Skeletal muscle tissue (tissue), 4 donors: ENCODE measurements around the gene CDH23. TPM values are rescaled to one million over a fixed set of nuclear protein-coding genes. Genes with fewer than 3 reads are reported as not detected.

ENCODE experiments used
- H3K27ac ChIP-seq: one replicate; pipeline ENCODE4 v1.7.0; 2013; ENCODE audit warnings: mild to moderate bottlenecking, low read depth, low read length, inconsistent platforms
- H3K27me3 ChIP-seq, 3 donors: one replicate each; pipeline ENCODE4 v1.7.0; 2013; ENCODE audit warnings: low read length in 3 of 3; ENCODE audit not compliant: control insufficient read depth in 3 of 3, insufficient read depth in 3 of 3
- H3K36me3 ChIP-seq, 3 donors: one replicate each; pipeline ENCODE4 v1.7.0; 2013; ENCODE audit warnings: low read length in 3 of 3; ENCODE audit not compliant: control insufficient read depth in 3 of 3, insufficient read depth in 3 of 3
- H3K4me1 ChIP-seq, 3 donors: one replicate each; pipeline ENCODE4 v1.7.0; 2013; ENCODE audit warnings: low read length in 3 of 3, mild to moderate bottlenecking in 3 of 3; ENCODE audit not compliant: control insufficient read depth in 3 of 3, insufficient read depth in 3 of 3
- H3K4me3 ChIP-seq, 3 donors: one replicate each; pipeline ENCODE4 v1.7.0; 2013; ENCODE audit warnings: low read length in 3 of 3
- H3K9ac ChIP-seq, 3 donors: one replicate each; pipeline ENCODE4 v1.7.0; 2013; ENCODE audit warnings: low read length in 3 of 3, mild to moderate bottlenecking in 3 of 3, moderate library complexity in 2 of 3, low read depth in 1 of 3
- H3K9me3 ChIP-seq, 3 donors: one replicate each; pipeline ENCODE4 v1.7.0; 2013; ENCODE audit warnings: low read length in 3 of 3; ENCODE audit not compliant: control insufficient read depth in 3 of 3
- total RNA-seq: library from RNA; depleted of rRNA; stranded (reverse); fragments of >200 nt; gene quantifications from one replicate; pipeline ENCODE4 v1.2.3, GENCODE V29; 2014
- donor health status: Osteomylitis.

CDH23 gene
- total RNA-seq, 1 donor from 2014 or later = 3.7 TPM

DNA sequence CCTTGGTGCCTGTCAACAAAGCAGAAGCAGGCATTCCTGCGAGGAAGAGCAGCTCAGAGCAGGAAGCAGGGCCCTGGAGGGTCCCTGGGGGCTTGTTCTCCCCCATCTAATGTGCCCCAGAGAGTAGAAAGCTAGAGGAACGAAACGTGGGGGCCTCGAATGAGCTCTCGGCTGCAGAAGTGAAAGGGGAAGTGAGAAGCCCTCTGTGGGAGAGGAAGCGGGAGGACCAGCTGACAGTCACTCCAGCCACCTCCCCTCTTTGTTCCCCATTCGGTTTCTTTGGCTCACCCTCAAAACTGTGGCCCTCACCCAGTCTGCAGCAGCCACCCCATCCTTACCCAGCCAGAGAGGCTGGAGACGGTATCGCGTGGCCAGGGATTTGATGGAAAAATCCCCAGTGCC is 297.8 kb downstream of the CDH23 start:
- Histone ChIP-seq H3K4me1 (peaks cover 11 to 29% (median 20%) of the 10 kb centered on the region in 3 donors), H3K27me3 (no peaks in the 10 kb centered on the region), H3K9ac (peak overlapping the region in 1 of 3 donors; percentile 16), H3K4me3 (no peak overlapping the region), H3K27ac (no peak overlapping the region), H3K36me3 (no peaks in the 10 kb centered on the region), H3K9me3 (peaks cover 0 to 5% (median 0%) of the 10 kb centered on the region in 3 donors)

- Histone ChIP-seq H3K4me3 (no peak overlapping the region), H3K9ac (peak overlapping the region in 1 of 3 donors; percentile 25), H3K27me3 (no peaks in the 10 kb centered on the region), H3K9me3 (peaks cover 0 to 5% (median 0%) of the 10 kb centered on the region in 3 donors), H3K4me1 (peaks cover 16 to 34% (median 25%) of the 10 kb centered on the region in 3 donors), H3K36me3 (no peaks in the 10 kb centered on the region), H3K27ac (no peak overlapping the region)
Observed at GRCh38 chr10:71695502-71696476, 299.1 kb downstream of the CDH23 start.

DNA sequence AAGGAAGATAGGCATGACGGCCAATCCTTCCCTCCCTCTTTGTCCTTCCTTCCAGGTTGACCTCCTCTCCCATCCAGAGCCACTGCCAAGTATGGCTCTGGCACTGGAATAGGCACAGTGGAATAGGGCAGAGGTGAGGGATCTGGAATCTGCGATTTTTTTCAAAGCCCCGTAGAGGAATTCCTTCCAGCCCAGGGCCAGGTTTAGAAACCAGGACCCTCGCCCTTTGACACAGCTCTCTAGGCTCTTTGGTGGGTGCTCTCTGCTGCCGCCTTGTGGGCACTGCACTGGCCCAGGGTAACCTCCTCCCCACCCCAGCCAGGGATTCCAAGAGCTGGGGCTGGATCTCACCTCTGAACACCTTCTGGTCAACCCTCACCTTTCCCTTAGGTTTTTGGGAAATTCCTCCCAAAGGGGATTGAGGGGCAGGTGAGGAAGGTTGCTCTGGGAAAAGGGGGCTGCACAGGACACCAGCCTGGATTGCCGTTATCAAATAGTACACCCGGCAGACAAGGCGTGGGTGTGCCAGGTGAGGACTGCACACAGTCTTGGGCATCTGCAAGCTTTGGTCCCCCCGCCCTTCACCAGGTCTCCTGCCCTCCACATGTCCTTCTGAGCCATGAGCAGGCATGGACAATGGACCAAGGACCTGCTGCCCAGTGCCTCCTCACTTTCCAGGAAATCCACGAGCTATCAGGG is 300.1 kb downstream of the CDH23 start:
- H3K9me3 ChIP-seq = no peaks in the 10 kb centered on the region
- H3K27ac ChIP-seq = no peak overlapping the region
- H3K4me1 ChIP-seq = peaks cover 22 to 41% (median 32%) of the 10 kb centered on the region in 3 donors
- H3K27me3 ChIP-seq = no peaks in the 10 kb centered on the region
- H3K36me3 ChIP-seq = no peaks in the 10 kb centered on the region
- H3K4me3 ChIP-seq = no peak overlapping the region
- H3K9ac ChIP-seq = no peak overlapping the region

DNA sequence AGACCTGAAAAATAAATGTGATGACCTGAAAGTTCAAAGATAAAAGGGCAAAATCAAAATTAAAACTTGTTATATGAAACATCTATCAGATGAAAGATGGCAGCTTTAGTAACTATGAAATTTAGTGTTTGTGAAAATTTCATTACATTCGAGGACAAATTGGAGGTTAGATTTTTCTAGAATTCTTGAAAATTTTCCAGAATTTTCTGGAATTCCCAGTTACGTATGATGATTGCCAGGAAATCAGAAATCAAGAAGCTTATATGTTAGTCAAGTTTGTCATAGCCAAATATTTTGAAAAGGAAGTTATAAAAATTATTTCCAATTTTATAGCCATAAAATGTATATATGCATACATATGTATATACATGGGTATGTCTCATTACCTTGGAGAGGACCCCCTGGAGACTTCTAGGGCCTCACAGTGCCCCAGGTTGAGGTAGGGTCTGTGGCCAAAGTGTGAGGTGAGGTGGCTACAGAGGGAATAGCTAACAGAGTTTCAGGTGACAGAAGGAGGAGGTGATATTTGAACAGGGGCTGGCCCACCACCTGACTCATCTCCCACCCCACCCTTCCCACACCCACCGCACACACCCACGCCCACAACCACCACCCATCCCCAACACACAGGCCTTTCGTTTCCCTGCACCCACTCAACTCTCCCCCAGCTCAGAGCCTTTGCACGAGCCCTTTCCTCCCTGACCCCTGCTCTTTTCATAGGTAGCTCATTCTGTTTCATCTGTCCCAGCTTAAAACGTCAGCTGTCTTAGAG is 301.4 kb downstream of the CDH23 start:
- Histone ChIP-seq H3K36me3 (no peaks in the 10 kb centered on the region), H3K4me1 (peaks cover 22 to 38% (median 32%) of the 10 kb centered on the region in 3 donors), H3K9ac (no peak overlapping the region), H3K4me3 (no peak overlapping the region), H3K27ac (no peak overlapping the region), H3K9me3 (no peaks in the 10 kb centered on the region), H3K27me3 (no peaks in the 10 kb centered on the region)

DNA sequence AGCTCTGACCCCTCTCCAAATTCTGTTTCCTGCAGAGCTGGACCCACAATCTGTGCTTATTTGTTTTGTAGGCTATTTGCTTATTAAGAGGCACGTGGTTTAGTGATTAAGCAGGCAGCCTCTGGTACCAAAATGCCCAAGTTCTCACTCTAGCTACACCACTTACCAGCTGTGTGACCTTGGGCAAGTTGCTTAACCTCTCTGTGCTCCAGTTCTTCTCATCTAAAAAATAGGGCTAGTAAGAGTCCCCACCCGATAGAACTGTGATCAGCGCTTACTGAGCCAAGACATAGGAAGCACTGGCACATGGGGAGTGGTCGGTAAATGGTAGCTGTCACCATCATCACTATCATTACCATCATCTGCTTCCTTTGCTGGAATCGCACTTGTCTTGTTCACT is 302.0 kb downstream of the CDH23 start:
- Histone ChIP-seq H3K9me3 (no peaks in the 10 kb centered on the region), H3K4me1 (peaks cover 20 to 35% (median 30%) of the 10 kb centered on the region in 3 donors), H3K27me3 (no peaks in the 10 kb centered on the region)

GRCh38 chr10:71700731-71701368 is 304.1 kb downstream of the CDH23 start:
- Histone ChIP-seq H3K36me3 (no peaks in the 10 kb centered on the region), H3K4me3 (no peak overlapping the region)

More for the DNA sequence above, 302.0 kb downstream of the CDH23 start:
- H3K27ac ChIP-seq = no peak overlapping the region
- H3K4me3 ChIP-seq = no peak overlapping the region
- no peaks in the 10 kb centered on the region for H3K36me3 ChIP-seq
- no peak overlapping the region for H3K9ac ChIP-seq

DNA sequence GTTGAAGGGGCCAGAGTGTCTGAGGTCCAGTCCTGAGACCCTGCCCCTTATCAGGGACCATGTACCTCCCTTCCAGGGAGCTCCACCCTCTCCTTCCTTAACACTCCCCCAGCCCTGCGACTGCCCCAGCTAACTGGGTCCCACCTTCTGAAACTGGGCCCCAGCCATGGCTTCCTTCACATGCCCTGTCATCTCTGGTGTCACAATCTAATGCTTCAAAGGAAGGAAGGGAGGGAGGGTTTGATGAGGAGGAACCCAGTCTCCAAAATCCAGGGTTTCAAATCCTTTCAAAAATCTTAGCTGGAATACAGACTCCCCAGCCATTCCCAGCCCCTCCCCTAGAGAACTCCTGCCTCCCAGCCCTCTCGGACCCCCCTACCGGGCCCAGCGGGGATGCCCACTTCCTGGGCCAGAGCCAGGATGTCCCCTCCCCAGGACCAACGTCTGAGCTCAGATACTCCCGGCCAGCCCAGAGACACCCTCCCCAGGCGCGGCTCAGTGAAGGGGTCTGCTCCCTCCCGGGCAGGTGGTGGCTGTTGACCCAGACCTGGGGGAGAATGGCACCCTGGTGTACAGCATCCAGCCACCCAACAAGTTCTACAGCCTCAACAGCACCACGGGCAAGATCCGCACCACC is 304.9 kb downstream of the CDH23 start:
- no peaks in the 10 kb centered on the region for H3K9me3 ChIP-seq
- H3K27me3 ChIP-seq = no peaks in the 10 kb centered on the region
- no peaks in the 10 kb centered on the region for H3K36me3 ChIP-seq
- peak overlapping the region in 2 of 3 donors; percentile 33 for H3K9ac ChIP-seq
- peaks cover 16 to 17% (median 17%) of the 10 kb centered on the region in 3 donors for H3K4me1 ChIP-seq
- H3K4me3 ChIP-seq = no peak overlapping the region
- no peak overlapping the region for H3K27ac ChIP-seq

More at GRCh38 chr10:71700731-71701368, 304.1 kb downstream of the CDH23 start:
- peaks cover 19 to 22% (median 20%) of the 10 kb centered on the region in 3 donors for H3K4me1 ChIP-seq
- no peaks in the 10 kb centered on the region for H3K27me3 ChIP-seq
- H3K27ac ChIP-seq = no peak overlapping the region
- peak overlapping the region in 2 of 3 donors; percentile 33 for H3K9ac ChIP-seq
- no peaks in the 10 kb centered on the region for H3K9me3 ChIP-seq

GRCh38 chr10:71703577-71703976 is 306.9 kb downstream of the CDH23 start:
- H3K27me3 ChIP-seq = no peaks in the 10 kb centered on the region
- H3K9ac ChIP-seq = no peak overlapping the region
- no peaks in the 10 kb centered on the region for H3K36me3 ChIP-seq
- no peak overlapping the region for H3K4me3 ChIP-seq
- H3K4me1 ChIP-seq = peaks cover 20 to 21% (median 20%) of the 10 kb centered on the region in 3 donors
- H3K9me3 ChIP-seq = no peaks in the 10 kb centered on the region
- no peak overlapping the region for H3K27ac ChIP-seq

- no peak overlapping the region for H3K27ac ChIP-seq
- H3K9me3 ChIP-seq = no peaks in the 10 kb centered on the region
- H3K4me3 ChIP-seq = no peak overlapping the region
- H3K27me3 ChIP-seq = no peaks in the 10 kb centered on the region
- H3K9ac ChIP-seq = no peak overlapping the region
- H3K36me3 ChIP-seq = no peaks in the 10 kb centered on the region
- H3K4me1 ChIP-seq = peaks cover 20 to 21% (median 21%) of the 10 kb centered on the region in 3 donors
Observed at GRCh38 chr10:71704816-71705215, 308.1 kb downstream of the CDH23 start.
